Mesendoderm (in vitro differentiated cells): ENCODE data around the gene SLC45A1.

ENCODE experiments used
- DNase-seq: peaks from one replicate; pipeline ENCODE4 v3.0.0; 2013
- H2AK5ac ChIP-seq: 2 replicates; pipeline ENCODE4 v1.6.1; 2013; ENCODE audit warnings: low read length, inconsistent platforms
- H2BK120ac ChIP-seq: 2 replicates; pipeline ENCODE4 v1.6.1; 2013; ENCODE audit warnings: low read depth, mild to moderate bottlenecking, low read length, moderate library complexity, mixed read lengths
- H2BK15ac ChIP-seq: replicated peaks from 2 replicates; pipeline ENCODE4 v1.6.1; 2013; ENCODE audit warnings: low read depth, mild to moderate bottlenecking, moderate library complexity
- H2BK5ac ChIP-seq: 2 replicates; pipeline ENCODE4 v1.6.1; 2013; ENCODE audit warnings: low read length, inconsistent platforms
- H3K18ac ChIP-seq: 2 replicates; pipeline ENCODE4 v1.6.1; 2013; ENCODE audit warnings: mild to moderate bottlenecking, low read length, mixed read lengths
- H3K23ac ChIP-seq: one replicate; pipeline ENCODE4 v1.6.1; 2013; ENCODE audit warnings: low read length
- H3K27ac ChIP-seq: 2 replicates; pipeline ENCODE4 v1.5.1; 2013; ENCODE audit warnings: low read depth, mild to moderate bottlenecking, inconsistent platforms, low read length, moderate library complexity
- H3K27me3 ChIP-seq: 2 replicates; pipeline ENCODE4 v1.6.1; 2013; ENCODE audit warnings: low read length, control low read depth, mild to moderate bottlenecking, inconsistent platforms; ENCODE audit not compliant: insufficient read depth, poor library complexity
- H3K36me3 ChIP-seq: 2 replicates; pipeline ENCODE4 v1.6.1; 2013; ENCODE audit warnings: low read length, inconsistent platforms; ENCODE audit not compliant: control insufficient read depth, insufficient read depth
- H3K4ac ChIP-seq: one replicate; pipeline ENCODE4 v1.6.1; 2013; ENCODE audit warnings: low read depth, mild to moderate bottlenecking, low read length, moderate library complexity
- H3K4me1 ChIP-seq: 2 replicates; pipeline ENCODE4 v1.6.1; 2013; ENCODE audit warnings: low read depth, low read length, inconsistent platforms; ENCODE audit not compliant: control insufficient read depth
- H3K4me2 ChIP-seq: 2 replicates; pipeline ENCODE4 v1.6.1; 2013; ENCODE audit warnings: low read length
- H3K4me3 ChIP-seq: 2 replicates; pipeline ENCODE4 v1.5.1; 2013; ENCODE audit warnings: mild to moderate bottlenecking, low read length
- H3K56ac ChIP-seq: one replicate; pipeline ENCODE4 v1.6.1; 2013; ENCODE audit warnings: low read length
- H3K79me1 ChIP-seq: 2 replicates; pipeline ENCODE4 v1.6.1; 2013; ENCODE audit warnings: low read length, inconsistent platforms
- H3K79me2 ChIP-seq: 2 replicates; pipeline ENCODE4 v1.6.1; 2013; ENCODE audit warnings: mild to moderate bottlenecking, low read length; ENCODE audit not compliant: control insufficient read depth, insufficient read depth
- H3K9ac ChIP-seq: 2 replicates; pipeline ENCODE4 v1.6.1; 2013; ENCODE audit warnings: low read length, inconsistent platforms
- H4K5ac ChIP-seq: one replicate; pipeline ENCODE4 v1.6.1; 2013; ENCODE audit warnings: low read length
- H4K8ac ChIP-seq: one replicate; pipeline ENCODE4 v1.6.1; 2013; ENCODE audit warnings: low read depth, mild to moderate bottlenecking, control low read depth, low read length, moderate library complexity
- WGBS: extraction: QIAGEN DNeasy Blood & Tissue Kit; methylation state at CpG from one replicate; pipeline ENCODE4 v1.1.7; 2013; ENCODE audit warnings: low lambda C conversion rate, missing lambda C conversion rate; ENCODE audit not compliant: insufficient coverage; ENCODE audit errors: extremely low coverage; 5-methylcytosine and 5-hydroxymethylcytosine counted together

SLC45A1 gene

DNA sequence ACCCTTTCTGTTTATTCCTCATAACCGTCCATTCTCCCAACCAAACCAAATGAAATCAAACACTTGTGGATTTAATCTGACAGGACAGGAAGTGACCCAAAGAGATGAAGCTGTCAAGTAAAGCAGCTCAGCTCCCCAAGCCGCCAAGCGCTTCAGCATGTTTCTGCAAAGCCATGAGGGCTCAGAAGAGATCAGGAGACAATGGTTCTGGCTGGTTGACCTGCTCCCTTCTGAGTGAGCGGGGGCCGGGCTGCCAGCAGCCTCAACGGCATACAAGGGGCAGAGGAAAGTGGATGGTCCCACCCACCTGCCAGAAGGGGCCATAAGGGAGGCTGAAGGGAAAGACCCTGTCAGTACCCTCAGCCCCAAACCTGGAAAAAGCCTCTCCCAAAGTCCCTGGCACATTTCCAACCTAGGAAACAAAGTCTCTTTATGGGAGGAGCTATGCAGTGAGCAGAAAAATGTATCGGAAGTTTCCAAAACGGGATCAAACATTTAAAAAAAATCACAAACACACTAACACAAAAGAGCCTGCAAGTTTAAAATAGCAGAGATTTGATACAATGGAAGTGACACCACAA lies 45.4 kb downstream of the SLC45A1 start:
- Histone ChIP-seq H4K8ac (no peak overlapping the region), H3K4ac (no peak overlapping the region), H3K79me1 (peaks cover 12% of the 10 kb centered on the region), H3K27ac (no peak overlapping the region), H3K79me2 (peaks cover 4% of the 10 kb centered on the region), H2AK5ac (no peak overlapping the region), H3K4me3 (no peak overlapping the region), H3K4me1 (peaks cover 3% of the 10 kb centered on the region), H4K5ac (no peak overlapping the region), H3K4me2 (no peak overlapping the region), H2BK15ac (no peak overlapping the region), H2BK120ac (no peak overlapping the region), H3K56ac (no peak overlapping the region), H3K36me3 (peaks cover 18% of the 10 kb centered on the region), H3K18ac (no peak overlapping the region), H2BK5ac (no peak overlapping the region), H3K23ac (no peak overlapping the region), H3K9ac (no peak overlapping the region), H3K27me3 (no peaks in the 10 kb centered on the region)
- DNase-seq, result no peak
- WGBS, result no CpG with 5 or more reads among the region's 8 CpGs

GRCh38 chr1:8363767-8364301 lies 45.9 kb downstream of the SLC45A1 start:
- peaks cover 4% of the 10 kb centered on the region for H3K79me2 ChIP-seq
- H2BK5ac ChIP-seq, result no peak overlapping the region
- H2BK15ac ChIP-seq, result no peak overlapping the region
- peaks cover 12% of the 10 kb centered on the region for H3K79me1 ChIP-seq
- H3K36me3 ChIP-seq, result peaks cover 18% of the 10 kb centered on the region
- H2BK120ac ChIP-seq, result no peak overlapping the region
- no peak overlapping the region for H4K5ac ChIP-seq
- H3K23ac ChIP-seq, result no peak overlapping the region
- H2AK5ac ChIP-seq, result no peak overlapping the region
- peaks cover 3% of the 10 kb centered on the region for H3K4me1 ChIP-seq
- no peak overlapping the region for H3K4ac ChIP-seq
- H3K4me2 ChIP-seq, result no peak overlapping the region
- WGBS, result no CpG with 5 or more reads among the region's 18 CpGs
- no peak overlapping the region for H3K27ac ChIP-seq
- no peak overlapping the region for H3K9ac ChIP-seq
- H3K4me3 ChIP-seq, result no peak overlapping the region
- no peak overlapping the region for H4K8ac ChIP-seq
- DNase-seq, result no peak
- H3K27me3 ChIP-seq, result no peaks in the 10 kb centered on the region
- no peak overlapping the region for H3K56ac ChIP-seq
- no peak overlapping the region for H3K18ac ChIP-seq

GRCh38 chr1:8364528-8365442 lies 46.9 kb downstream of the SLC45A1 start:
- Histone ChIP-seq H3K23ac (no peak overlapping the region), H2AK5ac (no peak overlapping the region), H4K5ac (no peak overlapping the region), H3K4me2 (no peak overlapping the region), H3K4ac (no peak overlapping the region), H2BK120ac (no peak overlapping the region), H3K56ac (no peak overlapping the region), H3K27me3 (no peaks in the 10 kb centered on the region), H3K36me3 (peaks cover 12% of the 10 kb centered on the region), H4K8ac (no peak overlapping the region), H3K9ac (no peak overlapping the region), H3K79me1 (peaks cover 12% of the 10 kb centered on the region), H2BK5ac (no peak overlapping the region), H3K27ac (no peak overlapping the region), H3K4me3 (no peak overlapping the region), H3K4me1 (peaks cover 3% of the 10 kb centered on the region), H2BK15ac (no peak overlapping the region), H3K79me2 (peaks cover 4% of the 10 kb centered on the region), H3K18ac (no peak overlapping the region)
- no CpG with 5 or more reads among the region's 29 CpGs for WGBS
- DNase-seq, result no peak

DNA sequence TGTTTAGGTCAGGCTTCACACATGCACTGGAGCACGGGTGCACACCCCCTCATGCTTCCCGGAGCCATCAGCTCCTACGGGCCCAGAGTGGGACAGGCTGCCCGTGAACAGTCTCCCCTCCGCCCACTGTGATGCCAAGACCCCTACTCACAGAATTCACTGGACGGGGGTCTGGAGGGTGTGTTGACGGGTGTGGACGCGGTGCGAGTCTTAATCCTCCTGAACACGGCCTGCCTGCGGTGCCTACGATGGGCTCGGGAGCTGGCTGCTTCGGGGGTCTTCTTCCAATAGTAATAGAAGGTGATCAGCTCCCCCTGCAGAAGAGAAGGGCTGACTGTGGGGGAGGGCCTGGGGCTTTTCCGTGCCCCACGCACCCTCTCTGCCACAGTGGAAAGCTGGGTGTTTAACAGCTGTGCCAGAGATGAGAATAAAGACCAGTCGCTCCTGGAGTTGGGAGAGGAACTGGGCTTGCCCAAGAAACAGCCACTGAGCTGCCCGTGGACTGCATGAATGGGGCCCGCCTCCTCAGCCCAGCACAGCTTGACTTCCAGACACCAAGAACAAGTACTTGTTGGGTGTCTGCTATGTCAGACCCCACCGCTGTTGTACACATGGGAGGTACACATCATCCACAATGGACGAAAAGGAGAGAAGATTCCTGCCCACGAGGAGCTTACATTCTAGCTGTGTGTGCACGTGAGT lies 47.9 kb downstream of the SLC45A1 start:
- Histone ChIP-seq H3K23ac (no peak overlapping the region), H3K9ac (no peak overlapping the region), H3K4me1 (peaks cover 4% of the 10 kb centered on the region), H3K4ac (no peak overlapping the region), H4K8ac (no peak overlapping the region), H4K5ac (no peak overlapping the region), H2BK5ac (no peak overlapping the region), H3K79me2 (peaks cover 9% of the 10 kb centered on the region), H3K4me3 (no peak overlapping the region), H2BK120ac (no peak overlapping the region), H3K79me1 (peaks cover 18% of the 10 kb centered on the region), H2AK5ac (no peak overlapping the region), H3K18ac (no peak overlapping the region), H3K4me2 (no peak overlapping the region), H3K27ac (no peak overlapping the region), H3K56ac (no peak overlapping the region), H3K36me3 (peaks cover 12% of the 10 kb centered on the region), H3K27me3 (no peaks in the 10 kb centered on the region), H2BK15ac (no peak overlapping the region)
- no CpG with 5 or more reads among the region's 24 CpGs for WGBS
- no peak for DNase-seq

GRCh38 chr1:8367571-8368194 lies 49.8 kb downstream of the SLC45A1 start:
- Histone ChIP-seq H3K9ac (no peak overlapping the region), H3K36me3 (peaks cover 2% of the 10 kb centered on the region), H3K4me1 (peaks cover 11% of the 10 kb centered on the region)

More at GRCh38 chr1:8367571-8368194, 49.8 kb downstream of the SLC45A1 start:
- H3K18ac ChIP-seq, result no peak overlapping the region
- WGBS, result no CpG with 5 or more reads among the region's 8 CpGs
- peaks cover 19% of the 10 kb centered on the region for H3K79me2 ChIP-seq
- H3K27me3 ChIP-seq, result no peaks in the 10 kb centered on the region
- H3K56ac ChIP-seq, result no peak overlapping the region
- H3K4ac ChIP-seq, result no peak overlapping the region
- no peak overlapping the region for H3K4me2 ChIP-seq
- H2BK15ac ChIP-seq, result no peak overlapping the region
- peaks cover 25% of the 10 kb centered on the region for H3K79me1 ChIP-seq
- no peak overlapping the region for H3K4me3 ChIP-seq
- peak; percentile 77 for DNase-seq
- no peak overlapping the region for H4K5ac ChIP-seq
- H4K8ac ChIP-seq, result no peak overlapping the region
- H3K23ac ChIP-seq, result no peak overlapping the region
- no peak overlapping the region for H2AK5ac ChIP-seq
- H2BK120ac ChIP-seq, result no peak overlapping the region
- no peak overlapping the region for H2BK5ac ChIP-seq
- no peak overlapping the region for H3K27ac ChIP-seq
